Cardiac muscle cell (in vitro differentiated cells and primary cell): ENCODE data around the gene ARL5C. TPM values are rescaled to one million over a fixed set of nuclear protein-coding genes. Genes with fewer than 3 reads are reported as not detected.

Experiments used
- DNase-seq, 2 donors: peaks; one replicate each; pipeline versions ENCODE4 v3.0.0 to v3.0.0-alpha.2; 2010 to 2017; ENCODE audit warnings: low read depth in 1 of 2, low spot score in 1 of 2
- H3K27ac ChIP-seq: fragments of 200-600 bp; sonication (generic); 2 replicates; pipeline ENCODE4 v1.5.1; 2016
- H3K27me3 ChIP-seq: fragments of 200-600 bp; sonication (generic); 2 replicates; pipeline ENCODE4 v1.6.0; 2016; ENCODE audit warnings: control low read depth
- H3K36me3 ChIP-seq: fragments of 200-600 bp; sonication (generic); 2 replicates; pipeline ENCODE4 v1.5.1; 2016; ENCODE audit warnings: control low read depth
- H3K4me1 ChIP-seq: fragments of 200-600 bp; sonication (generic); 2 replicates; pipeline ENCODE4 v1.8.1; 2017; ENCODE audit warnings: low read depth, mild to moderate bottlenecking, mixed run types
- H3K4me3 ChIP-seq: fragments of 200-600 bp; sonication (generic); 2 replicates; pipeline ENCODE4 v1.5.1; 2016; ENCODE audit warnings: mild to moderate bottlenecking
- H3K9me3 ChIP-seq: fragments of 200-600 bp; sonication (generic); 2 replicates; pipeline ENCODE4 v1.5.1; 2017; ENCODE audit warnings: low read depth, mild to moderate bottlenecking, control low read depth
- CTCF ChIP-seq: IDR thresholded peaks from 2 replicates; pipeline ENCODE4 v1.5.1; 2012; ENCODE audit warnings: low read depth, mild to moderate bottlenecking, low read length
- polyA plus RNA-seq: library from polyadenylated mRNA; unstranded; fragments of >200 nt; fragmentation: Nextera tagmentation; extraction: Ambion mirVana; gene quantifications from 2 replicates; pipeline ENCODE4 v1.2.1, GENCODE V29; 2016
- total RNA-seq: library from RNA; depleted of rRNA; stranded (reverse); fragments of >200 nt; gene quantifications from 2 replicates; pipeline ENCODE4 v1.2.3, GENCODE V29; 2016

ARL5C gene
- total and polyA plus RNA-seq, 2 experiments from 2014 or later = 0.12 TPM; not detected in 1

- TF ChIP-seq CTCF = no peak
- no peaks in the 10 kb centered on the region for H3K36me3 ChIP-seq
- H3K27me3 ChIP-seq = no peaks in the 10 kb centered on the region
- H3K27ac ChIP-seq = no peak overlapping the region
- H3K4me3 ChIP-seq = no peak overlapping the region
- H3K4me1 ChIP-seq = no peaks in the 10 kb centered on the region
- no peaks in the 10 kb centered on the region for H3K9me3 ChIP-seq
- peak in 1 of 2 donors; percentile 65 for DNase-seq
These were observed 26.8 kb downstream of the ARL5C start for GRCh38 chr17:39139161-39139511.

- TF ChIP-seq CTCF = no peak
These were observed 27.4 kb downstream of the ARL5C start for GRCh38 chr17:39138431-39139160.

GRCh38 chr17:39134878-39135277, 31.1 kb downstream of the ARL5C start:
- H3K27me3 ChIP-seq = no peaks in the 10 kb centered on the region
- TF ChIP-seq CTCF = no peak
- H3K9me3 ChIP-seq = no peaks in the 10 kb centered on the region
- no peak for DNase-seq
- H3K27ac ChIP-seq = no peak overlapping the region
- no peak overlapping the region for H3K4me3 ChIP-seq
- H3K4me1 ChIP-seq = no peaks in the 10 kb centered on the region
- H3K36me3 ChIP-seq = no peaks in the 10 kb centered on the region

More at GRCh38 chr17:39138431-39139160, 27.4 kb downstream of the ARL5C start:
- no peaks in the 10 kb centered on the region for H3K36me3 ChIP-seq
- DNase-seq = no peak
- H3K9me3 ChIP-seq = no peaks in the 10 kb centered on the region
- H3K4me3 ChIP-seq = no peak overlapping the region
- H3K27me3 ChIP-seq = no peaks in the 10 kb centered on the region
- no peaks in the 10 kb centered on the region for H3K4me1 ChIP-seq
- no peak overlapping the region for H3K27ac ChIP-seq

- no peak for TF ChIP-seq CTCF
- DNase-seq = peak in 1 of 2 donors; percentile 91
These were observed 33.8 kb downstream of the ARL5C start for GRCh38 chr17:39132192-39132610.

GRCh38 chr17:39131616-39132015, 34.3 kb downstream of the ARL5C start:
- H3K4me3 ChIP-seq = no peak overlapping the region
- no peaks in the 10 kb centered on the region for H3K4me1 ChIP-seq
- no peaks in the 10 kb centered on the region for H3K36me3 ChIP-seq
- TF ChIP-seq CTCF = no peak
- peak in 1 of 2 donors; percentile 45 for DNase-seq
- no peak overlapping the region for H3K27ac ChIP-seq
- no peaks in the 10 kb centered on the region for H3K9me3 ChIP-seq
- no peaks in the 10 kb centered on the region for H3K27me3 ChIP-seq

More at GRCh38 chr17:39132192-39132610, 33.8 kb downstream of the ARL5C start:
- H3K27ac ChIP-seq = no peak overlapping the region
- H3K9me3 ChIP-seq = no peaks in the 10 kb centered on the region
- no peaks in the 10 kb centered on the region for H3K27me3 ChIP-seq
- H3K4me3 ChIP-seq = no peak overlapping the region
- H3K36me3 ChIP-seq = no peaks in the 10 kb centered on the region
- no peaks in the 10 kb centered on the region for H3K4me1 ChIP-seq
